Sigmoid colon (tissue), 3 donors: ENCODE data around the gene MAN2A1.

ENCODE experiments used
- CTCF ChIP-seq, 4 experiments: fragments of 450-650 bp in 3 of 4; fragments of 200-600 bp in 1 of 4; IDR thresholded peaks; one replicate each; pipeline ENCODE4 v1.5.1; 2016 to 2019; ENCODE audit warnings: antibody characterized with exemption in 4 of 4, mild to moderate bottlenecking in 3 of 4, moderate library complexity in 2 of 4
- POLR2A ChIP-seq, 2 donors: fragments of 450-650 bp; IDR thresholded peaks; one replicate each; pipeline ENCODE4 v1.6.1; 2016; ENCODE audit warnings: antibody characterized with exemption in 2 of 2, mild to moderate bottlenecking in 2 of 2, moderate library complexity in 2 of 2

GRCh38 chr5:109659901-109660300, 29.8 kb upstream of the MAN2A1 start:
- TF ChIP-seq POLR2A (IDR thresholded peaks at IDR 0.05) (no peak), CTCF (IDR thresholded peaks at IDR 0.05) (no peak)
